ENCODE measurements around the gene FCRL5.

DNA sequence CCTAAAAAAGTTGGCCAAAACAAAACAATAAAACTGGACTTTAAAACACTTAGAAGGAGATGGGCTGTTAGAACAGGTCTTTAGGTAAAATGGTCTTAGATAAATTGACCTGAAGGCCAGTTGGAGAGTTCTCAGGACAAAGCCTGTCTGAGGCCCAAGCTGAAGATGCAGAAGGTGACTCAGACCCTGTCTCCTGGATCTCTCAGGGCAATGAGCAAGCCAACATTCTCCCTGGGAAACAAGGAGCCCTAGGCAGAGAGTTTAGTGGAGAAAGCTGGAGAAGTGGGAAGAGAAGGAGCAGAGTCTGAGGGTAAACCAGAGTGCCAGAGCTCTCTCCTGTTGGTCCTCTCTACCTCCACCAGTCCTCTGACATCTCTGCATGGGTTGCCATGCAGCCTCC is 70.1 kb downstream of the FCRL5 start:
- TF ChIP-seq, protein P1, sequence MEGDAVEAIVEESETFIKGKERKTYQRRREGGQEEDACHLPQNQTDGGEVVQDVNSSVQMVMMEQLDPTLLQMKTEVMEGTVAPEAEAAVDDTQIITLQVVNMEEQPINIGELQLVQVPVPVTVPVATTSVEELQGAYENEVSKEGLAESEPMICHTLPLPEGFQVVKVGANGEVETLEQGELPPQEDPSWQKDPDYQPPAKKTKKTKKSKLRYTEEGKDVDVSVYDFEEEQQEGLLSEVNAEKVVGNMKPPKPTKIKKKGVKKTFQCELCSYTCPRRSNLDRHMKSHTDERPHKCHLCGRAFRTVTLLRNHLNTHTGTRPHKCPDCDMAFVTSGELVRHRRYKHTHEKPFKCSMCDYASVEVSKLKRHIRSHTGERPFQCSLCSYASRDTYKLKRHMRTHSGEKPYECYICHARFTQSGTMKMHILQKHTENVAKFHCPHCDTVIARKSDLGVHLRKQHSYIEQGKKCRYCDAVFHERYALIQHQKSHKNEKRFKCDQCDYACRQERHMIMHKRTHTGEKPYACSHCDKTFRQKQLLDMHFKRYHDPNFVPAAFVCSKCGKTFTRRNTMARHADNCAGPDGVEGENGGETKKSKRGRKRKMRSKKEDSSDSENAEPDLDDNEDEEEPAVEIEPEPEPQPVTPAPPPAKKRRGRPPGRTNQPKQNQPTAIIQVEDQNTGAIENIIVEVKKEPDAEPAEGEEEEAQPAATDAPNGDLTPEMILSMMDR (IDR thresholded peaks at IDR 0.05; ENCODE audit: borderline replicate concordance, extremely low read depth, low read length, poor library complexity, severe bottlenecking): no peak
- TF ChIP-seq EZH2 (IDR thresholded peaks at IDR 0.05; ENCODE audit: borderline replicate concordance, low read depth, low read length, severe bottlenecking): no peak

Data from DND-41 (cell line).